ENCODE data around the gene ATXN7L1.

Gene ATXN7L1

DNA sequence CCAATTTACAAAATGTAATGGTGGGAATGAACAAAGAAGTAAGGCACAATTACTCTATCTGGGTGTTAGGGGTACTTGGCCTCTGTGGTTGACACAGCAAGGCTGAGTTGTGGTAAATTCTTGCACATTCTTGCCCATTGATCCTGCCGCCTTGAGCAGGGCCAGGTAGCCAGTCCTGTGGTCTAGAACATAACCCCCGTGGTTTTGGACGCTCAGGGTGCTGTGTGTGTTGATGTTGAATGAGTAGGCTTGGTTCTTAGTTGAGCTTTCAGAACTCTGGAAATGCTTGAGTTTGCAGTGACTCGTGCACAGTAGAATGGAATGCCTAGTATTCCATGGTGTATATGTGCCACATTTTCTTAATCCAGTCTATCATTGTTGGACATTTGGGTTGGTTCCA lies 44.4 kb upstream of the ATXN7L1 start (continued):
- no peak for TF ChIP-seq RARB (CRISPR knock-in tag; IDR thresholded peaks at IDR 0.05)
- TF ChIP-seq, protein P1, sequence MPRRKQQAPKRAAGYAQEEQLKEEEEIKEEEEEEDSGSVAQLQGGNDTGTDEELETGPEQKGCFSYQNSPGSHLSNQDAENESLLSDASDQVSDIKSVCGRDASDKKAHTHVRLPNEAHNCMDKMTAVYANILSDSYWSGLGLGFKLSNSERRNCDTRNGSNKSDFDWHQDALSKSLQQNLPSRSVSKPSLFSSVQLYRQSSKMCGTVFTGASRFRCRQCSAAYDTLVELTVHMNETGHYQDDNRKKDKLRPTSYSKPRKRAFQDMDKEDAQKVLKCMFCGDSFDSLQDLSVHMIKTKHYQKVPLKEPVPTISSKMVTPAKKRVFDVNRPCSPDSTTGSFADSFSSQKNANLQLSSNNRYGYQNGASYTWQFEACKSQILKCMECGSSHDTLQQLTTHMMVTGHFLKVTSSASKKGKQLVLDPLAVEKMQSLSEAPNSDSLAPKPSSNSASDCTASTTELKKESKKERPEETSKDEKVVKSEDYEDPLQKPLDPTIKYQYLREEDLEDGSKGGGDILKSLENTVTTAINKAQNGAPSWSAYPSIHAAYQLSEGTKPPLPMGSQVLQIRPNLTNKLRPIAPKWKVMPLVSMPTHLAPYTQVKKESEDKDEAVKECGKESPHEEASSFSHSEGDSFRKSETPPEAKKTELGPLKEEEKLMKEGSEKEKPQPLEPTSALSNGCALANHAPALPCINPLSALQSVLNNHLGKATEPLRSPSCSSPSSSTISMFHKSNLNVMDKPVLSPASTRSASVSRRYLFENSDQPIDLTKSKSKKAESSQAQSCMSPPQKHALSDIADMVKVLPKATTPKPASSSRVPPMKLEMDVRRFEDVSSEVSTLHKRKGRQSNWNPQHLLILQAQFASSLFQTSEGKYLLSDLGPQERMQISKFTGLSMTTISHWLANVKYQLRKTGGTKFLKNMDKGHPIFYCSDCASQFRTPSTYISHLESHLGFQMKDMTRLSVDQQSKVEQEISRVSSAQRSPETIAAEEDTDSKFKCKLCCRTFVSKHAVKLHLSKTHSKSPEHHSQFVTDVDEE (CRISPR knock-in tag; IDR thresholded peaks at IDR 0.05), result no peak
- TF ChIP-seq ZFP30 (CRISPR knock-in tag; IDR thresholded peaks at IDR 0.05), result no peak
- no peak for TF ChIP-seq TCF4 (CRISPR knock-in tag; IDR thresholded peaks at IDR 0.05; ENCODE audit: borderline replicate concordance)
- no peak for TF ChIP-seq GLIS3 (CRISPR knock-in tag; IDR thresholded peaks at IDR 0.05)

DNA sequence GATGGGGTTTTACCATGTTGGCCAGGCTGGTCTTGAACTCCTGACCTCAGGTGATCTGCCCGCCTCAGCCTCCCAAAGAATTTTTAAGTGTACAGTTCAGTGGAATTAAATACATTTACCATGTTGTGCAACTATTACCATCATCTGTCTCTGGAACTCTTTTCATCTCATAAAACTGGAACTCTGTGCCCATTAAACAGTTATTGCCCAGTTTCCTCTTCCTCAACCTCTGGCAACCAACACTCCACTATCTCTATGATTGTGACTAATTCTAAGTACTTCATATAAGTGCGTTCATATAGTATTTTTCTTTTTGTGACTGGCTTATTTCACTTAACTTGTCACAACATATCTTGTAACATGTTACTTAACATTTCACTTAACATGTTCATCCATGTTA lies 41.3 kb upstream of the ATXN7L1 start:
- TF ChIP-seq, protein P2, sequence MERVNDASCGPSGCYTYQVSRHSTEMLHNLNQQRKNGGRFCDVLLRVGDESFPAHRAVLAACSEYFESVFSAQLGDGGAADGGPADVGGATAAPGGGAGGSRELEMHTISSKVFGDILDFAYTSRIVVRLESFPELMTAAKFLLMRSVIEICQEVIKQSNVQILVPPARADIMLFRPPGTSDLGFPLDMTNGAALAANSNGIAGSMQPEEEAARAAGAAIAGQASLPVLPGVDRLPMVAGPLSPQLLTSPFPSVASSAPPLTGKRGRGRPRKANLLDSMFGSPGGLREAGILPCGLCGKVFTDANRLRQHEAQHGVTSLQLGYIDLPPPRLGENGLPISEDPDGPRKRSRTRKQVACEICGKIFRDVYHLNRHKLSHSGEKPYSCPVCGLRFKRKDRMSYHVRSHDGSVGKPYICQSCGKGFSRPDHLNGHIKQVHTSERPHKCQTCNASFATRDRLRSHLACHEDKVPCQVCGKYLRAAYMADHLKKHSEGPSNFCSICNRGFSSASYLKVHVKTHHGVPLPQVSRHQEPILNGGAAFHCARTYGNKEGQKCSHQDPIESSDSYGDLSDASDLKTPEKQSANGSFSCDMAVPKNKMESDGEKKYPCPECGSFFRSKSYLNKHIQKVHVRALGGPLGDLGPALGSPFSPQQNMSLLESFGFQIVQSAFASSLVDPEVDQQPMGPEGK (CRISPR knock-in tag; IDR thresholded peaks at IDR 0.05; ENCODE audit: borderline replicate concordance), result no peak
- no peak for TF ChIP-seq RARB (CRISPR knock-in tag; IDR thresholded peaks at IDR 0.05)
- no peak for TF ChIP-seq OSR1 (CRISPR knock-in tag; IDR thresholded peaks at IDR 0.05)
- TF ChIP-seq TOX (CRISPR knock-in tag; IDR thresholded peaks at IDR 0.05; ENCODE audit: borderline replicate concordance), result no peak
- no peak for TF ChIP-seq ZFP30 (CRISPR knock-in tag; IDR thresholded peaks at IDR 0.05)
- TF ChIP-seq SNAI2 (CRISPR knock-in tag; IDR thresholded peaks at IDR 0.05), result no peak
- no peak for ATAC-seq

DNA sequence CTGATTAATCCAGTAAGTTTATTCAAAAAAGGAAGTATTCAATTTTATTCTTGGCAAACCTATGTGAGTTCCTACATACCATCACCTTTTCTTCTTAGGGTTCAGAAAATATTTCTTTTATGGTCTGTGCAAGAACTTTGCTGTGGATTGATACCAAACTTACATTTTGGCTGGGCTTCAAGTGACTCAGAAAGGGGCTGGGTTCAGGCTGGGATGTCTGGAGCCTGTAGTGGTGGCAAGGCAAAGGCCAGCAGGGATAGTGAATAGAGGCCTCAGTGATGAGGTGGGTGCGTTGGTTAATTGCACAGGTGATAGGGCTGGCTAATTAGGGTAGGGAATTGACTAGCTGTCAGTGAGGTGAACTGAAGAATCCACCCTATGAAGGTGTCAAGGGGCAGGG lies 40.2 kb upstream of the ATXN7L1 start:
- TF ChIP-seq ZNF8 (CRISPR knock-in tag; IDR thresholded peaks at IDR 0.05) (no peak), CSDC2 (CRISPR knock-in tag; IDR thresholded peaks at IDR 0.05) (no peak), ESRRG (CRISPR knock-in tag; IDR thresholded peaks at IDR 0.05) (no peak), TCF4 (CRISPR knock-in tag; IDR thresholded peaks at IDR 0.05; ENCODE audit: borderline replicate concordance) (no peak), ARNTL (CRISPR knock-in tag; IDR thresholded peaks at IDR 0.05; ENCODE audit: borderline replicate concordance, low read depth) (no peak), PPARA (CRISPR knock-in tag; IDR thresholded peaks at IDR 0.05; ENCODE audit: borderline replicate concordance) (no peak), SNAI2 (CRISPR knock-in tag; IDR thresholded peaks at IDR 0.05) (no peak), ZC3H10 (CRISPR knock-in tag; IDR thresholded peaks at IDR 0.05) (no peak), TOX (CRISPR knock-in tag; IDR thresholded peaks at IDR 0.05; ENCODE audit: borderline replicate concordance) (no peak), BACH2 (CRISPR knock-in tag; IDR thresholded peaks at IDR 0.05; ENCODE audit: borderline replicate concordance) (no peak), ZNF565 (CRISPR knock-in tag; conservative IDR thresholded peaks at IDR 0.05; ENCODE audit: low read depth) (no peak), ZFP3 (CRISPR knock-in tag; IDR thresholded peaks at IDR 0.05) (no peak), GLIS3 (CRISPR knock-in tag; IDR thresholded peaks at IDR 0.05) (no peak)
- TF ChIP-seq, protein P2 (CRISPR knock-in tag; IDR thresholded peaks at IDR 0.05; ENCODE audit: borderline replicate concordance), result no peak
- TF ChIP-seq, protein P3, sequence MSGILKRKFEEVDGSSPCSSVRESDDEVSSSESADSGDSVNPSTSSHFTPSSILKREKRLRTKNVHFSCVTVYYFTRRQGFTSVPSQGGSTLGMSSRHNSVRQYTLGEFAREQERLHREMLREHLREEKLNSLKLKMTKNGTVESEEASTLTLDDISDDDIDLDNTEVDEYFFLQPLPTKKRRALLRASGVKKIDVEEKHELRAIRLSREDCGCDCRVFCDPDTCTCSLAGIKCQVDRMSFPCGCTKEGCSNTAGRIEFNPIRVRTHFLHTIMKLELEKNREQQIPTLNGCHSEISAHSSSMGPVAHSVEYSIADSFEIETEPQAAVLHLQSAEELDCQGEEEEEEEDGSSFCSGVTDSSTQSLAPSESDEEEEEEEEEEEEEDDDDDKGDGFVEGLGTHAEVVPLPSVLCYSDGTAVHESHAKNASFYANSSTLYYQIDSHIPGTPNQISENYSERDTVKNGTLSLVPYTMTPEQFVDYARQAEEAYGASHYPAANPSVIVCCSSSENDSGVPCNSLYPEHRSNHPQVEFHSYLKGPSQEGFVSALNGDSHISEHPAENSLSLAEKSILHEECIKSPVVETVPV (CRISPR knock-in tag; IDR thresholded peaks at IDR 0.05), result no peak
- TF ChIP-seq, protein P4, sequence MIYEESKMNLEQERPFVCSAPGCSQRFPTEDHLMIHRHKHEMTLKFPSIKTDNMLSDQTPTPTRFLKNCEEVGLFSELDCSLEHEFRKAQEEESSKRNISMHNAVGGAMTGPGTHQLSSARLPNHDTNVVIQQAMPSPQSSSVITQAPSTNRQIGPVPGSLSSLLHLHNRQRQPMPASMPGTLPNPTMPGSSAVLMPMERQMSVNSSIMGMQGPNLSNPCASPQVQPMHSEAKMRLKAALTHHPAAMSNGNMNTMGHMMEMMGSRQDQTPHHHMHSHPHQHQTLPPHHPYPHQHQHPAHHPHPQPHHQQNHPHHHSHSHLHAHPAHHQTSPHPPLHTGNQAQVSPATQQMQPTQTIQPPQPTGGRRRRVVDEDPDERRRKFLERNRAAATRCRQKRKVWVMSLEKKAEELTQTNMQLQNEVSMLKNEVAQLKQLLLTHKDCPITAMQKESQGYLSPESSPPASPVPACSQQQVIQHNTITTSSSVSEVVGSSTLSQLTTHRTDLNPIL (CRISPR knock-in tag; IDR thresholded peaks at IDR 0.05; ENCODE audit: low read depth), result no peak
- TF ChIP-seq, protein P1 (CRISPR knock-in tag; IDR thresholded peaks at IDR 0.05), result no peak
- peak; percentile 94 for ATAC-seq
